ENCODE results near the gene MIA3. TPM values are rescaled to one million over a fixed set of nuclear protein-coding genes. Genes with fewer than 3 reads are reported as not detected.
A peak's percentile ranks its signal among the peaks of the same experiment; 100 is the strongest.

Gene MIA3
- total and polyA plus RNA-seq, 8 donors = 26.9 to 59.7 (median 45.7) TPM

GRCh38 chr1:222712253-222713090, 94.6 kb downstream of the MIA3 start, which contains the start of the genes AIDA and BROX:
TSS of gene AIDA (minus strand) at chr1:222712491. CDS start at chr1:222712317, 174 bp downstream.
TSS of gene BROX (plus strand) at chr1:222712564. CDS start at chr1:222715700, 3,136 bp downstream.
- Histone ChIP-seq H3K27me3 (no peaks in the 10 kb centered on the region), H3K36me3 (no peaks in the 10 kb centered on the region), H3K4me3 (peak within 1 kb of the TSS; percentile 55 to 76 (median 68)), H3K4me1 (peaks cover 0 to 10% (median 10%) of the 10 kb centered on the region in 3 donors), H3K27ac (peak within 1 kb of the TSS; percentile 94 to 99 (median 98)), H3K9me3 (no peaks in the 10 kb centered on the region)
- FAIRE-seq = no peak
- peak; percentile 92 to 98 (median 96) for DNase-seq
- intact Hi-C loops (cut with DNase I) = no loop called here
- ATAC-seq = peak; percentile 90 to 96 (median 93)
- TF ChIP-seq CTCF (IDR thresholded peaks at IDR 0.05) = no peak
- 1 to 3% methylated on average over 49 to 55 of the region's 62 CpGs for WGBS, 2 donors

GRCh38 chr1:222713091-222713961, 95.4 kb downstream of the MIA3 start:
- ATAC-seq (peak; percentile 84 to 92 (median 85)), FAIRE-seq (no peak), DNase-seq (peak; percentile 88 to 97 (median 92))
- no peak for TF ChIP-seq CTCF (IDR thresholded peaks at IDR 0.05)
- Histone ChIP-seq H3K4me1 (peaks cover 0 to 10% (median 10%) of the 10 kb centered on the region in 3 donors), H3K9me3 (no peaks in the 10 kb centered on the region), H3K27me3 (no peaks in the 10 kb centered on the region), H3K4me3 (peak overlapping the region; percentile 55 to 76 (median 68)), H3K36me3 (peaks cover 0 to 4% (median 0%) of the 10 kb centered on the region in 3 donors), H3K27ac (peak overlapping the region; percentile 94 to 99 (median 98))
- 0 to 1% methylated on average over 39 of the region's 39 CpGs for WGBS, 2 donors
- intact Hi-C loops (cut with DNase I) = no loop called here

GRCh38 chr1:222716393-222716792, 98.5 kb downstream of the MIA3 start:
- FAIRE-seq = no peak
- no peak for DNase-seq
- intact Hi-C loops (cut with DNase I) = no loop called here
- no peak overlapping the region for H3K27ac ChIP-seq
- 97 to 100% methylated on average over 2 of the region's 2 CpGs for WGBS, 2 donors
- no peak overlapping the region for H3K4me3 ChIP-seq
- no peak for TF ChIP-seq CTCF (IDR thresholded peaks at IDR 0.05)
- H3K27me3 ChIP-seq = no peaks in the 10 kb centered on the region
- peaks cover 0 to 31% (median 14%) of the 10 kb centered on the region in 3 donors for H3K36me3 ChIP-seq
- ATAC-seq = no peak
- no peaks in the 10 kb centered on the region for H3K4me1 ChIP-seq
- H3K9me3 ChIP-seq = no peaks in the 10 kb centered on the region

Other genes with a start within 250 kb of the MIA3 start
- gene HHIPL2, start 70.0 kb upstream of the MIA3 start, total RNA-seq = under 1 TPM in 3 of 6 donors, not detected in 3; 0.06 to 0.46 (median 0.28) TPM
- 1 to 10 TPM in 1 of 2 donors, under 1 TPM in 1; 0.46 to 1.3 TPM for gene HHIPL2, start 70.0 kb upstream of the MIA3 start, polyA plus RNA-seq
- 1 to 10 TPM; 1.6 to 4.1 (median 2.5) TPM for gene TAF1A, start 28.2 kb upstream of the MIA3 start, total RNA-seq
- 1 to 10 TPM; 1.4 to 1.9 TPM for gene TAF1A, start 28.2 kb upstream of the MIA3 start, polyA plus RNA-seq
- gene AIDA, start 94.4 kb downstream of the MIA3 start, total RNA-seq = 10 to 100 TPM; 20.1 to 41.9 (median 28.7) TPM
- 10 to 100 TPM; 22.4 to 22.5 TPM for gene AIDA, start 94.4 kb downstream of the MIA3 start, polyA plus RNA-seq
- 10 to 100 TPM; 13.6 to 30.5 (median 16.2) TPM for gene BROX, start 94.5 kb downstream of the MIA3 start, total RNA-seq
- 10 to 100 TPM in 1 of 2 donors, 1 to 10 TPM in 1; 9.8 to 10.8 TPM for gene BROX, start 94.5 kb downstream of the MIA3 start, polyA plus RNA-seq
- gene FAM177B, start 119.1 kb downstream of the MIA3 start, total RNA-seq = under 1 TPM in 5 of 6 donors, not detected in 1; 0.20 to 0.66 (median 0.32) TPM
- under 1 TPM; 0.16 to 0.42 TPM for gene FAM177B, start 119.1 kb downstream of the MIA3 start, polyA plus RNA-seq
- gene DISP1, start 196.9 kb downstream of the MIA3 start, total RNA-seq = 1 to 10 TPM; 1.9 to 6.2 (median 3.3) TPM
- gene DISP1, start 196.9 kb downstream of the MIA3 start, polyA plus RNA-seq = 1 to 10 TPM; 2.0 to 3.3 TPM

All from pancreas (tissue), 10 donors.